AG04449 (cell line): Measurements from ENCODE around the gene GSTA4.

Experiments
- CTCF ChIA-PET: fragments of 350-600 bp; formaldehyde crosslinking; extraction: SDS; loops from one replicate; lab custom pipeline; 2021; ENCODE audit warnings: antibody characterized with exemption; lab: Yijun Ruan, JAX
- POLR2A ChIA-PET: fragments of 400-600, 350-600 bp; formaldehyde crosslinking; extraction: SDS; loops from one replicate; lab custom pipeline; 2020; ENCODE audit warnings: antibody characterized with exemption, inconsistent platforms; lab: Yijun Ruan, JAX
- DNase-seq: peaks from one replicate; pipeline ENCODE4 v3.0.0-alpha.2; 2010; ENCODE audit warnings: low read depth, low spot score
- H3K4me3 ChIP-seq: 2 replicates; pipeline ENCODE4 v1.5.1; 2011; ENCODE audit warnings: low read depth, mild to moderate bottlenecking, control low read depth, low read length
- CTCF ChIP-seq: IDR thresholded peaks from one replicate; pipeline ENCODE4 v1.5.1; 2011; ENCODE audit warnings: mild to moderate bottlenecking, moderate library complexity, low read length, control low read depth, inconsistent platforms; ENCODE audit not compliant: insufficient read depth; ENCODE audit errors: missing control alignments

Gene GSTA4

GRCh38 chr6:52982680-52983079, 12.4 kb downstream of the GSTA4 start:
- H3K4me3 ChIP-seq: no peak overlapping the region
- ChIA-PET POLR2A (interaction anchor here (0.7 kb wide), 1 partner anchor 503 kb away, joined by 3 read pairs; no protein-coding TSS in a partner anchor), CTCF (interaction anchor here (1.3 kb wide), 1 partner anchor 20 kb away, joined by 3 read pairs; no protein-coding TSS in a partner anchor)
- no peak for DNase-seq
- no peak for TF ChIP-seq CTCF

GRCh38 chr6:52981222-52981900, 13.7 kb downstream of the GSTA4 start:
- ChIA-PET POLR2A (no interaction called here), CTCF (interaction anchor here (3.1 kb wide), 1 partner anchor 13 kb away, joined by 20 read pairs; the partner anchor contains the start of gene GSTA4)
- H3K4me3 ChIP-seq: no peak overlapping the region
- no peak for DNase-seq
- TF ChIP-seq CTCF: no peak

- H3K4me3 ChIP-seq: no peak overlapping the region
- DNase-seq: no peak
- CTCF ChIA-PET: no interaction called here
- POLR2A ChIA-PET: no interaction called here
- no peak for TF ChIP-seq CTCF
Measured at GRCh38 chr6:52976591-52977035, 18.5 kb downstream of the GSTA4 start.

- ChIA-PET CTCF (no interaction called here), POLR2A (no interaction called here)
- no peak for DNase-seq
- TF ChIP-seq CTCF: no peak
- no peak overlapping the region for H3K4me3 ChIP-seq
Measured at GRCh38 chr6:52976149-52976548, 18.9 kb downstream of the GSTA4 start.

GRCh38 chr6:52975580-52975979, 19.5 kb downstream of the GSTA4 start:
- no peak overlapping the region for H3K4me3 ChIP-seq
- no peak for DNase-seq
- POLR2A ChIA-PET: no interaction called here
- no peak for TF ChIP-seq CTCF
- CTCF ChIA-PET: no interaction called here

GRCh38 chr6:52972989-52973388, 22.1 kb downstream of the GSTA4 start:
- ChIA-PET CTCF (interaction anchor here (1.8 kb wide), 1 partner anchor 22 kb away, joined by 7 read pairs; the partner anchor contains the start of gene GSTA4), POLR2A (no interaction called here)
- no peak overlapping the region for H3K4me3 ChIP-seq
- no peak for DNase-seq
- TF ChIP-seq CTCF: no peak
